Progenitor cell of endocrine pancreas (in vitro differentiated cells): ENCODE measurements around the gene LOXL1. TPM values are rescaled to one million over a fixed set of nuclear protein-coding genes. Genes with fewer than 3 reads are reported as not detected.

Source experiments
- DNase-seq: peaks from one replicate; pipeline ENCODE4 v3.0.0; 2021; ENCODE audit warnings: low spot score; ENCODE audit not compliant: unreplicated experiment
- H3K27ac Mint-ChIP-seq: 2 replicates; pipeline ENCODE4 v1.8.0; 2021; ENCODE audit warnings: mild to moderate bottlenecking, moderate library complexity, mixed read lengths
- H3K27me3 Mint-ChIP-seq: 2 replicates; pipeline ENCODE4 v1.8.0; 2021; ENCODE audit warnings: mixed read lengths
- H3K36me3 Mint-ChIP-seq: 2 replicates; pipeline ENCODE4 v1.8.0; 2022; ENCODE audit warnings: mixed read lengths; ENCODE audit not compliant: insufficient read depth
- H3K4me1 Mint-ChIP-seq: 2 replicates; pipeline ENCODE4 v1.8.0; 2021; ENCODE audit warnings: low read depth, mixed read lengths
- H3K4me3 Mint-ChIP-seq: 2 replicates; pipeline ENCODE4 v1.8.0; 2021; ENCODE audit warnings: low read depth, mild to moderate bottlenecking, moderate library complexity, mixed read lengths
- H3K9me3 Mint-ChIP-seq: 2 replicates; pipeline ENCODE4 v1.8.0; 2021; ENCODE audit warnings: low read depth, mixed read lengths
- total RNA-seq: library from RNA; stranded (reverse); gene quantifications from 2 replicates; pipeline ENCODE4 v1.2.1, GENCODE V29; 2021
- TF ChIP-seq, protein P1 (sequence below): fragments of 200-600 bp; sonication (generic); IDR thresholded peaks from one replicate; pipeline ENCODE4 v1.5.0; 2021; ENCODE audit warnings: antibody characterized with exemption, mild to moderate bottlenecking; ENCODE audit not compliant: unreplicated experiment

LOXL1 gene
- total RNA-seq, 1 donor from 2014 or later, result 17.4 TPM

- Mint-ChIP-seq H3K27ac (no peak overlapping the region), H3K36me3 (no peaks in the 10 kb centered on the region), H3K4me3 (no peak overlapping the region), H3K27me3 (peaks cover 8% of the 10 kb centered on the region), H3K4me1 (peaks cover 1% of the 10 kb centered on the region), H3K9me3 (no peaks in the 10 kb centered on the region)
- DNase-seq, result no peak
- TF ChIP-seq, protein P1, sequence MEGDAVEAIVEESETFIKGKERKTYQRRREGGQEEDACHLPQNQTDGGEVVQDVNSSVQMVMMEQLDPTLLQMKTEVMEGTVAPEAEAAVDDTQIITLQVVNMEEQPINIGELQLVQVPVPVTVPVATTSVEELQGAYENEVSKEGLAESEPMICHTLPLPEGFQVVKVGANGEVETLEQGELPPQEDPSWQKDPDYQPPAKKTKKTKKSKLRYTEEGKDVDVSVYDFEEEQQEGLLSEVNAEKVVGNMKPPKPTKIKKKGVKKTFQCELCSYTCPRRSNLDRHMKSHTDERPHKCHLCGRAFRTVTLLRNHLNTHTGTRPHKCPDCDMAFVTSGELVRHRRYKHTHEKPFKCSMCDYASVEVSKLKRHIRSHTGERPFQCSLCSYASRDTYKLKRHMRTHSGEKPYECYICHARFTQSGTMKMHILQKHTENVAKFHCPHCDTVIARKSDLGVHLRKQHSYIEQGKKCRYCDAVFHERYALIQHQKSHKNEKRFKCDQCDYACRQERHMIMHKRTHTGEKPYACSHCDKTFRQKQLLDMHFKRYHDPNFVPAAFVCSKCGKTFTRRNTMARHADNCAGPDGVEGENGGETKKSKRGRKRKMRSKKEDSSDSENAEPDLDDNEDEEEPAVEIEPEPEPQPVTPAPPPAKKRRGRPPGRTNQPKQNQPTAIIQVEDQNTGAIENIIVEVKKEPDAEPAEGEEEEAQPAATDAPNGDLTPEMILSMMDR, result no peak
Observed at GRCh38 chr15:73954188-73955145, 28.2 kb downstream of the LOXL1 start.

- no peaks in the 10 kb centered on the region for H3K36me3 Mint-ChIP-seq
- H3K9me3 Mint-ChIP-seq, result no peaks in the 10 kb centered on the region
- H3K27ac Mint-ChIP-seq, result no peak overlapping the region
- no peak overlapping the region for H3K4me3 Mint-ChIP-seq
- peaks cover 8% of the 10 kb centered on the region for H3K27me3 Mint-ChIP-seq
- H3K4me1 Mint-ChIP-seq, result peaks cover 1% of the 10 kb centered on the region
- no peak for DNase-seq
- TF ChIP-seq, protein P1, result no peak
Observed at GRCh38 chr15:73955326-73955725, 29.1 kb downstream of the LOXL1 start.

GRCh38 chr15:73955861-73956742 is 29.8 kb downstream of the LOXL1 start:
- no peak overlapping the region for H3K4me3 Mint-ChIP-seq

DNA sequence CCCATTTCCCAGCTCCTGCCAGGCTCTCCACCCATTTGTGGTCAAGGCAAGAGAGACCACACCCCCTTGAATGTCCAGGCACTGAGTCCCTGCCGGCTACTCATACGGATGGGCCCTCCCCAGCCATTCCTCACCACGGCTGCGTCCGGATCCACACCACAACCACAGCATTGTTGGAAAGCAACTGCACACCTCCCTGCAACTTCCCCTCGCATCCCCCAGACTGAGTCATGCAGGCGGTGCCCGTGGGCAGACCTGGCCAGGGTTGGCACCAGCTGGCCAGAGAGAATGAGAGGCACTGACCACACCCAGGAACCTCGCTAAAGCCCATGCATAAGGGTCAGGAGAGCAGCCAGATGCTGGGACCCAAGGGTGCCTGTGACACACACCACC is 30.5 kb downstream of the LOXL1 start:
- Mint-ChIP-seq H3K4me1 (no peaks in the 10 kb centered on the region), H3K9me3 (no peaks in the 10 kb centered on the region), H3K4me3 (no peak overlapping the region), H3K36me3 (no peaks in the 10 kb centered on the region), H3K27me3 (peaks cover 8% of the 10 kb centered on the region), H3K27ac (no peak overlapping the region)
- TF ChIP-seq, protein P1, result no peak
- no peak for DNase-seq

More at GRCh38 chr15:73955861-73956742, 29.8 kb downstream of the LOXL1 start:
- H3K27me3 Mint-ChIP-seq, result peaks cover 8% of the 10 kb centered on the region
- no peaks in the 10 kb centered on the region for H3K36me3 Mint-ChIP-seq
- H3K4me1 Mint-ChIP-seq, result peaks cover 1% of the 10 kb centered on the region
- TF ChIP-seq, protein P1, result no peak
- no peaks in the 10 kb centered on the region for H3K9me3 Mint-ChIP-seq
- no peak for DNase-seq
- H3K27ac Mint-ChIP-seq, result no peak overlapping the region

- Mint-ChIP-seq H3K4me3 (no peak overlapping the region), H3K36me3 (no peaks in the 10 kb centered on the region), H3K9me3 (no peaks in the 10 kb centered on the region), H3K4me1 (no peaks in the 10 kb centered on the region), H3K27me3 (peaks cover 8% of the 10 kb centered on the region), H3K27ac (no peak overlapping the region)
- no peak for DNase-seq
- TF ChIP-seq, protein P1, result no peak
Observed at GRCh38 chr15:73957276-73957675, 31.0 kb downstream of the LOXL1 start.
